Heart left ventricle (tissue), 13 donors: ENCODE results near the gene DMD.

ENCODE experiments used
- CTCF ChIP-seq, 12 donors: fragments of 200-600 bp; sonication (generic) in 4 of 12; IDR thresholded peaks; one replicate each; pipeline versions ENCODE4 v1.5.0 to v1.8.0; 2018 to 2022; ENCODE audit warnings: antibody characterized with exemption in 12 of 12, mild to moderate bottlenecking in 5 of 12
- POLR2A ChIP-seq, 2 donors: fragments of 450-650 bp; IDR thresholded peaks; one replicate each; pipeline ENCODE4 v1.6.1; 2017; ENCODE audit warnings: antibody characterized with exemption in 2 of 2, mild to moderate bottlenecking in 2 of 2, moderate library complexity in 2 of 2
- donor health status: ischemic (EF 13 %, LVEDD 7.1; RV severe dilation, severe dysfunction).
- donor health status: DM: no; HTN: yes; CAD: no.
- donor health status: DM: no; HTN: no; CAD: no.
- donor health status: ischemic (EF 25% LVEDD 6.9; RV normal size, moderate dysfunction).
- donor health status: ischemic (EF 25% LVEDD 5.7; RV mildly dilated, moderate dysfunction).
- donor health status: ischemic (EF 35%, LVEDD 5.7; RV mildly dilated, moderate dysfunction).
- donor health status: nonischemic (EF 11% LVEDD 7.7; RV severe dilation, severe dysfunction).
- donor health status: DM: yes; HTN: yes; CAD: no.
- donor health status: PGD.
- donor health status: ischemic (EF 29% LVEDD 5.4; RV normal size, mild dysfunction).
- donor health status: nonischemic (EF 23%, LVEDD 6.1; RV moderate dilation, normal function).

DNA sequence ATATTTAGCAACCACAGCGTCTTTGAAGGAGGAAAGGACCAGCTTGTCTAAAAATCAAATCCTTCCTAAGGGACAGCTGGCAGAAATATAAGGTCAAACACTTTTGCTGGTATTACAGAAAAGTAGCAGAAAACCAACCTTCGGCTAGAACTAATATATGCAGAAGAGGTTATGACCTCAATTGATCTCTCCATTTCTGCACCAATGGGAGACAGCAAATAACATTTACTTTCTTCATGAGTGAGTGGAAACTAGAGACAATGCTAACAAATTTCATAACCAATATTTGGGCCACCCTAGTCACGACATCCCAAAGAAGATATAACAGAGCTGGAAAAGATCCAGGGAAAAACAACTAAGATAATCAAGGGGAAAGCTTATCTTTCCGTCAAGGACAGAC, 1892.5 kb downstream of the DMD start:
- TF ChIP-seq CTCF (IDR thresholded peaks at IDR 0.05) (no peak), POLR2A (IDR thresholded peaks at IDR 0.05) (no peak)
